IMR-90 (cell line): Measurements from ENCODE around the gene CDON. TPM values are rescaled to one million over a fixed set of nuclear protein-coding genes. Genes with fewer than 3 reads are reported as not detected.
A peak's percentile ranks its signal among the peaks of the same experiment; 100 is the strongest.

Source experiments
- ATAC-seq: fragments of 200-7000 bp; cut with Tn5 transposase; 2 replicates; pipeline ENCODE4 v1.9.1; 2020; ENCODE audit warnings: low read depth, mild to moderate bottlenecking, moderate library complexity
- BruUV-seq: library from RNA; stranded (reverse); fragments of 400-500 nt; replicated peaks from 2 replicates; lab custom pipeline; 2021; lab: Mats Ljungman, UMichigan
- CTCF ChIA-PET: fragments of 300-600 bp; formaldehyde crosslinking; extraction: SDS; loops from one replicate; lab custom pipeline; 2021; ENCODE audit warnings: antibody characterized with exemption; lab: Yijun Ruan, JAX
- POLR2A ChIA-PET: fragments of 300-600 bp; sonication (Branson Sonifier 250); formaldehyde crosslinking; loops from one replicate; lab custom pipeline; 2022; ENCODE audit warnings: antibody characterized with exemption; ENCODE audit not compliant: unreplicated experiment; lab: Charles Lee
- DNase-seq: peaks from one replicate; pipeline ENCODE4 v3.0.0; 2013
- H2AFZ ChIP-seq: replicated peaks from 2 replicates; pipeline ENCODE3; 2013; ENCODE audit warnings: low read length, mild to moderate bottlenecking; ENCODE audit not compliant: poor library complexity
- H2AK5ac ChIP-seq: 2 replicates; pipeline ENCODE4 v1.6.1; 2013; ENCODE audit warnings: low read depth, low read length, inconsistent platforms
- H2AK9ac ChIP-seq: replicated peaks from 2 replicates; pipeline ENCODE3; 2013; ENCODE audit warnings: mild to moderate bottlenecking, low read depth, low read length, moderate library complexity; ENCODE audit not compliant: poor library complexity
- H2BK120ac ChIP-seq: 2 replicates; pipeline ENCODE4 v1.6.1; 2013; ENCODE audit warnings: low read depth, low read length, inconsistent platforms
- H2BK15ac ChIP-seq: 3 replicates; pipeline ENCODE4 v1.6.1; 2013; ENCODE audit warnings: low read depth, low read length, inconsistent platforms
- H2BK20ac ChIP-seq: 2 replicates; pipeline ENCODE4 v1.6.1; 2013; ENCODE audit warnings: low read depth, mild to moderate bottlenecking, inconsistent platforms, low read length, moderate library complexity
- H2BK5ac ChIP-seq: 2 replicates; pipeline ENCODE4 v1.6.1; 2013; ENCODE audit warnings: mild to moderate bottlenecking, low read depth, low read length, inconsistent platforms; ENCODE audit not compliant: poor library complexity, severe bottlenecking
- H3K14ac ChIP-seq: replicated peaks from 2 replicates; pipeline ENCODE4 v1.6.1; 2013; ENCODE audit warnings: low read depth, low read length, inconsistent platforms
- H3K18ac ChIP-seq: 2 replicates; pipeline ENCODE4 v1.6.1; 2013; ENCODE audit warnings: low read depth, low read length, control low read depth
- H3K23ac ChIP-seq: 2 replicates; pipeline ENCODE4 v1.6.1; 2013; ENCODE audit warnings: low read depth, low read length, inconsistent platforms
- H3K27ac ChIP-seq: 2 replicates; pipeline ENCODE4 v1.5.1; 2013; ENCODE audit warnings: mild to moderate bottlenecking, control low read depth, low read length; ENCODE audit not compliant: insufficient read depth
- H3K27me3 ChIP-seq: 2 replicates; pipeline ENCODE4 v1.6.1; 2013; ENCODE audit warnings: low read length; ENCODE audit not compliant: control insufficient read depth, insufficient read depth
- H3K36me3 ChIP-seq: 2 replicates; pipeline ENCODE4 v1.6.1; 2013; ENCODE audit warnings: low read length, mixed read lengths; ENCODE audit not compliant: control insufficient read depth, insufficient read depth
- H3K4ac ChIP-seq: 2 replicates; pipeline ENCODE4 v1.6.1; 2013; ENCODE audit warnings: low read depth, low read length, inconsistent platforms
- H3K4me1 ChIP-seq: 2 replicates; pipeline ENCODE4 v1.6.1; 2013; ENCODE audit warnings: low read length, mixed read lengths; ENCODE audit not compliant: control insufficient read depth, insufficient read depth
- H3K4me2 ChIP-seq: 2 replicates; pipeline ENCODE4 v1.6.1; 2013; ENCODE audit warnings: low read depth, mild to moderate bottlenecking, control low read depth, low read length, moderate library complexity
- H3K4me3 ChIP-seq: 2 replicates; pipeline ENCODE4 v1.5.1; 2013; ENCODE audit warnings: low read depth, mild to moderate bottlenecking, control low read depth, low read length, moderate library complexity; ENCODE audit not compliant: insufficient read depth
- H3K56ac ChIP-seq: 2 replicates; pipeline ENCODE4 v1.6.1; 2013; ENCODE audit warnings: low read length, inconsistent platforms; ENCODE audit not compliant: insufficient read depth; ENCODE audit errors: extremely low read depth
- H3K79me1 ChIP-seq, 2 experiments: 2 replicates each; pipeline ENCODE4 v1.6.1; 2013; ENCODE audit warnings: low read length in 2 of 2, inconsistent platforms in 1 of 2, low read depth in 1 of 2
- H3K9ac ChIP-seq: 2 replicates; pipeline ENCODE4 v1.6.1; 2013; ENCODE audit warnings: low read depth, low read length, control low read depth
- H3K9me1 ChIP-seq: 2 replicates; pipeline ENCODE4 v1.6.1; 2013; ENCODE audit warnings: low read length, inconsistent platforms; ENCODE audit not compliant: insufficient read depth
- H3K9me3 ChIP-seq: 2 replicates; pipeline ENCODE4 v1.6.1; 2013; ENCODE audit warnings: low read length; ENCODE audit not compliant: control insufficient read depth, insufficient read depth
- H4K20me1 ChIP-seq: 2 replicates; pipeline ENCODE4 v1.6.1; 2013; ENCODE audit warnings: low read length, inconsistent platforms; ENCODE audit not compliant: insufficient read depth
- H4K5ac ChIP-seq: 2 replicates; pipeline ENCODE4 v1.6.1; 2013; ENCODE audit warnings: mild to moderate bottlenecking, low read depth, low read length, control low read depth
- H4K8ac ChIP-seq, 2 experiments: 2 replicates each; pipeline ENCODE4 v1.6.1; 2013; ENCODE audit warnings: low read depth in 2 of 2, low read length in 2 of 2, control low read depth in 1 of 2, inconsistent platforms in 1 of 2
- H4K91ac ChIP-seq: 2 replicates; pipeline ENCODE4 v1.6.1; 2013; ENCODE audit warnings: low read depth, low read length, inconsistent platforms; ENCODE audit not compliant: insufficient read depth
- MAFK ChIP-seq: IDR thresholded peaks from 2 replicates; pipeline ENCODE4 v1.6.1; 2012; ENCODE audit warnings: low read depth, low read length, improper control_type of control experiment
- POLR2A ChIP-seq: IDR thresholded peaks from 2 replicates; pipeline ENCODE4 v1.6.1; 2012; ENCODE audit warnings: mild to moderate bottlenecking, low read depth, low read length
- RCOR1 ChIP-seq: IDR thresholded peaks from 2 replicates; pipeline ENCODE4 v1.6.1; 2012; ENCODE audit warnings: mild to moderate bottlenecking, low read length, improper control_type of control experiment; ENCODE audit not compliant: insufficient replicate concordance
- WGBS, 2 experiments: methylation state at CpG; one replicate each; pipeline versions ENCODE4 v1.1.5 to v1.1.7; 2013; ENCODE audit warnings: missing lambda C conversion rate in 2 of 2; ENCODE audit not compliant: insufficient read length in 1 of 2; ENCODE audit errors: extremely low coverage in 2 of 2; 5-methylcytosine and 5-hydroxymethylcytosine counted together
- dilution Hi-C: fragments of 300-500 bp; cut with HindIII; formaldehyde crosslinking; loops from one replicate; pipeline ENCODE4 v1.14.3; 2018; ENCODE audit warnings: low sequenced_read_pairs; ENCODE audit not compliant: unreplicated experiment
- in situ Hi-C: fragments of 300-500 bp; cut with MboI; formaldehyde crosslinking; loops from 3 replicates; pipeline ENCODE4 v1.14.3; 2019; ENCODE audit warnings: low sequenced_read_pairs, inconsistent platforms, mixed read lengths
- intact Hi-C: fragments of 100-400 bp; cut with micrococcal nuclease; formaldehyde crosslinking; loops from 2 replicates; pipeline ENCODE4 v1.10.0; 2022
- polyA plus RNA-seq, 3 experiments: library from polyadenylated mRNA; depleted of rRNA; stranded (reverse); fragments of >200 nt; gene quantifications; 2 replicates each; pipeline ENCODE4 v1.2.3, GENCODE V29; 2012; ENCODE audit warnings: low replicate concordance in 1 of 3
- total RNA-seq: library from RNA; depleted of rRNA; stranded (reverse); fragments of >200 nt; gene quantifications from 2 replicates; pipeline ENCODE4 v1.2.3, GENCODE V29; 2012

Gene CDON
- total and polyA plus RNA-seq, 2 of the 4 experiments (the other 2 are of a cell fraction), result 1.2 to 3.8 TPM

DNA sequence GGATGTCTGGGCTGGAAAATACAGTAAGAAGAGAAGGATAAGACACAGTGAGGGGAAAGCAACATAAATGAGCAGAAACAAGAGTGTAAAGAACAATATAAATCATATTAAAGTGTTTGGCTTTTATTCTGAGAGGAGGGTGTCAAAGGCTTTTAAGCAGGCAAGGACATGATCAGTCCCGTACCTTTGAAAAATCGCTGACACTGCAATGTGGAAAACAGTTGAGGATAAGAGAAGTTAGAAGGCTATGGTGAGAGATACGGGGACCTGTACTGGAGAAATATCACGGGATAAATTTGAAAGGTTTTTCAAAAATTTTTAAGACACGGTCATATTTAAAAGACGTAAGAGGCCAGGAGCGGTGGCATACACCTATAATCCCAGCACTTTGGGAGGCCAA, 30.3 kb downstream of the CDON start:
- dilution Hi-C loops (no loop called here), intact Hi-C loops (no loop called here), in situ Hi-C loops (no loop called here)
- Histone ChIP-seq H3K14ac (no peak overlapping the region), H3K27ac (no peak overlapping the region), H4K8ac (no peak overlapping the region), H3K4me2 (no peak overlapping the region), H3K4me3 (no peak overlapping the region), H3K56ac (no peak overlapping the region), H4K91ac (no peak overlapping the region), H2BK20ac (no peak overlapping the region), H2BK5ac (no peak overlapping the region), H3K27me3 (peaks cover 9% of the 10 kb centered on the region), H3K79me1 (no peaks in the 10 kb centered on the region), H2AK9ac (no peak overlapping the region), H3K9me3 (no peaks in the 10 kb centered on the region), H3K4me1 (no peaks in the 10 kb centered on the region), H3K36me3 (no peaks in the 10 kb centered on the region), H4K20me1 (no peaks in the 10 kb centered on the region), H2BK15ac (no peak overlapping the region), H2AFZ (no peak overlapping the region), H2AK5ac (no peak overlapping the region), H3K18ac (no peak overlapping the region), H3K4ac (no peak overlapping the region), H3K9me1 (no peaks in the 10 kb centered on the region), H3K23ac (no peak overlapping the region), H4K5ac (no peak overlapping the region), H3K9ac (no peak overlapping the region), H2BK120ac (no peak overlapping the region)
- no TSS peak for BruUV-seq
- WGBS, 2 experiments, result 74% methylated on average over 3 of the region's 7 CpGs; no CpG with 5 or more reads in 1 of the 2 experiments
- TF ChIP-seq MAFK, result peak; percentile 95
- no peak for TF ChIP-seq POLR2A
- TF ChIP-seq RCOR1, result no peak
- ATAC-seq, result no peak
- ChIA-PET CTCF (no interaction called here), POLR2A (no interaction called here)
- DNase-seq, result no peak
